ENCODE results near the gene CEPT1.
A peak's percentile ranks its signal among the peaks of the same experiment; 100 is the strongest.

Gene CEPT1

DNA sequence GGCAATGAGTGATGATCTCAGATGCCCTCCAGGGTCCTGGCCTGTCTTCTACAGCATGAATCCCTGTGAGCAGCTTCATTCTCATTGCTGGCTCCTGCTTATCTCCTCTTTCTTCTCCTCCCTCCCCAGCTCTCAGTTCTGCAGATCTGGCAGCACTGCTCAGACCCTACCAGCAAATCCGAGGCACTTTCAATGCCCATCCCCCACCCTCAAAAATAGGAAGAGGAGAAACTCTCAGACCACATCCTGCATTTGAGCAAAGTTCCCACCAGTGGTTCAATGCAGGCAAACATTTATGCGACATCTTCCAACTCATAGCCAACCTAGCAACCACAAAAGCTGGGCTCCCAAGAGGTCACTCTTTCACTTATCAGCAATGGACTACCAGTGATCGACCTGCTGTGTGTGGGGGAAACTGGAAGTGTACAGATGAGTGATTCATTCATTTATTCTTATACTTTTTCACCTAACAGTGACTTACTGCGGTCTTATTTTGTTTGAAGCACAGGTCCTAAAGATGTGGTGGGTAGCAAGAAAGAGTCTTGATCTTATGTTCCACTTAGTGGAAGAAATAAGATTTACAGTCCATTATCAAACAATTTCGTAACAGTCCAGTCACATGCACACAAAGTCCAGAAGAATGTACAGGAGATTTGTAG, 81.7 kb downstream of the CEPT1 start:
- no peaks in the 10 kb centered on the region for H3K79me2 ChIP-seq (ENCODE audit: control insufficient read depth, insufficient read depth, low read length, unreplicated experiment)
- H3K27ac ChIP-seq (ENCODE audit: low read depth, low read length) = no peak overlapping the region
- no peaks in the 10 kb centered on the region for H3K4me1 ChIP-seq (ENCODE audit: control insufficient read depth, insufficient read depth, low read length, unreplicated experiment)
- H3K36me3 ChIP-seq (ENCODE audit: insufficient read depth, low read length) = no peaks in the 10 kb centered on the region
- no peak overlapping the region for H3K4me3 ChIP-seq (ENCODE audit: low read depth, low read length)
- H2AFZ ChIP-seq (ENCODE audit: low read length, unreplicated experiment) = no peak overlapping the region
- peaks cover 8% of the 10 kb centered on the region; the same call in 1 of the 2 replicates for H3K27me3 ChIP-seq (ENCODE audit: insufficient read depth, low read length)

DNA sequence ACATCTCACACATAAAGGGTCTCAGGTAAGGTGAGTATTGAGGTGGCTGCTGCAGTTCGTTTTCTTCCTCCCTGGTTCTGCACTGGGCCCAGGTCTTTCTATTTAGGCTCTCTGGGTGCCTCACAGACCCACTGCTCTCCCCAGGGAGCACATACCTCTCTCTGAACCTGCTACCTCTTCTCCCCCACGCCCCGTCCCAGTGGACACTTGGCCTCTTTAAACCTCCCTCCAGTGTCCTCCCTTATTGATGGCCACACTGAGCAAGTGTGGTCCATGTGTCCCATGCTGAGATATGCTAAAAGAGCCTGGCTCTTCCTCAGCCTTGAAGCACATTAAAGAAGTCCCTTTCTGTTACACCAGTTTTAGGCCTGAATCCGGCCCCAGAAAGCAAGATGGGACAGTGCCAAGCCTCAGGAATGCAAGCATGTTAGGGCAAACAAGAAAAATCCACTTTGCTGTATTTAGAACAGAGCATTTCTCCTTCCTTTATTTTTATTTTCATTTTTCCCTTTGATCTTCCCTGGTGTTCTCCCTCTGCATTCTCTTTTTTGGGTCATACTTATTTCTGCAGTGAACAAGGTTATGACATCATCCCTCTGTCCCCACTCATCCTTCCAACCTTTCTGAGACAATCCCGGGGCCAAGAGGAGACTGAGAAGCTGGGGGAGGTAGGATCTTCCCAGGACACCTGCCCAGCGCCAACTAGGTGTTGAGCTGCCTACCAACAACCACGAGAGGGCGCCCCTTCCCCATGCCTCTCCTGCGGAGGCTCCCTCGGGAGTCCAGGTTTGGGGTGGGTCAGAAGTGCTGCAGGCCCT, 82.5 kb downstream of the CEPT1 start:
- peaks cover 8% of the 10 kb centered on the region; the same call in 1 of the 2 replicates for H3K27me3 ChIP-seq (ENCODE audit: insufficient read depth, low read length)

DNA sequence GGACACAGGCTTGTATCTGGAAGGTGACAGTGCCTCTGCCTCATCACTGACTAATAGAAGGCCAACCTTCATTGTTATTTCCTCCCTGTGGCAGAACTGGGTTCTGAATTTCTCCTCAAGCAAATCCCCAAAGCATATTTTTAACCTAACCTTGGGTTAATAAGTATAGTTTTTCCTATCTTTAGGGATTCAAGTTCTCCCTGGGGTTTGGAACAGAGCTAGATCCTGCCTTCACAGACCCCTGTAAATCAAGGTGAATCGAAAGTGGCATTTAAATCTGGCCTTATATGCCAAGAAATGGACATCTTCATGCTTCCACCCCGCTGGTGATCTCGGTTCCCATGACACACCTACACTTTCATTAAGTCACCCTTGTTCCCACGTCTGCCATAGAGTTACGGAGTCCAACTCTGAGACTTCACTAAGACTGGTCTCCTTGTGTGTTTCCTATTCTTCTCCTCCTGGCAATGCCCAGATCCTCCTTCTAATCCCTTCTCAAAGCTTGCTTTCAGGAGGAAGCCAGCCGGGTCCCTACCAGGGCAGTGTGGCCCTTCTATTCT, 83.2 kb downstream of the CEPT1 start:
- Histone ChIP-seq H3K4me3 (ENCODE audit: low read depth, low read length) (no peak overlapping the region), H3K27me3 (ENCODE audit: insufficient read depth, low read length) (peaks cover 5% of the 10 kb centered on the region; the same call in 1 of the 2 replicates), H3K4me1 (ENCODE audit: control insufficient read depth, insufficient read depth, low read length, unreplicated experiment) (peaks cover 11% of the 10 kb centered on the region), H3K27ac (ENCODE audit: low read depth, low read length) (no peak overlapping the region), H3K79me2 (ENCODE audit: control insufficient read depth, insufficient read depth, low read length, unreplicated experiment) (no peaks in the 10 kb centered on the region), H3K36me3 (ENCODE audit: insufficient read depth, low read length) (no peaks in the 10 kb centered on the region), H2AFZ (ENCODE audit: low read length, unreplicated experiment) (no peak overlapping the region)

More for the DNA sequence above, 82.5 kb downstream of the CEPT1 start:
- Histone ChIP-seq H2AFZ (ENCODE audit: low read length, unreplicated experiment) (no peak overlapping the region), H3K4me3 (ENCODE audit: low read depth, low read length) (no peak overlapping the region), H3K4me1 (ENCODE audit: control insufficient read depth, insufficient read depth, low read length, unreplicated experiment) (peaks cover 4% of the 10 kb centered on the region), H3K36me3 (ENCODE audit: insufficient read depth, low read length) (no peaks in the 10 kb centered on the region), H3K27ac (ENCODE audit: low read depth, low read length) (no peak overlapping the region), H3K79me2 (ENCODE audit: control insufficient read depth, insufficient read depth, low read length, unreplicated experiment) (no peaks in the 10 kb centered on the region)

DNA sequence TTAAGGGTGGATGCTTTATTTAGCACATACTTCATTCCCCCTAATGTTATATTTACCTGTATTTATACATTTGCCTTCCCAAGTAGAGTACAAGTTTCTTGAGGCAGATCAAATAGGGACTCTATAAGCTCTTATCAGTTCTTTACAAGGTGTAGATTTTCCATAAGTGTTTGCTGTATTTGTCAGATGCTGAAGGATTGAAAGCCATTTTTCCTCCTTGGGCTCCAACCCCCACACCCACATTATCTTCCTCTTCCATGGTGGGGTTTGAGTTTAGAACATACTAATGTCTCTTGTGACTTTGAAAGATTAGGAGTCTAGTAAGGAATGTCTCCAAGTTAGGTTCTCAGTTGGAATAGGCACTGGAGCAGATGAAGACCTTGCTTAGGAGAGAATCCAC, 85.1 kb downstream of the CEPT1 start:
- Histone ChIP-seq H3K36me3 (ENCODE audit: insufficient read depth, low read length) (no peaks in the 10 kb centered on the region), H3K4me3 (ENCODE audit: low read depth, low read length) (no peak overlapping the region), H3K79me2 (ENCODE audit: control insufficient read depth, insufficient read depth, low read length, unreplicated experiment) (no peaks in the 10 kb centered on the region), H3K27ac (ENCODE audit: low read depth, low read length) (no peak overlapping the region), H3K4me1 (ENCODE audit: control insufficient read depth, insufficient read depth, low read length, unreplicated experiment) (peaks cover 19% of the 10 kb centered on the region), H2AFZ (ENCODE audit: low read length, unreplicated experiment) (no peak overlapping the region), H3K27me3 (ENCODE audit: insufficient read depth, low read length) (peaks cover 5% of the 10 kb centered on the region; the same call in 1 of the 2 replicates)

DNA sequence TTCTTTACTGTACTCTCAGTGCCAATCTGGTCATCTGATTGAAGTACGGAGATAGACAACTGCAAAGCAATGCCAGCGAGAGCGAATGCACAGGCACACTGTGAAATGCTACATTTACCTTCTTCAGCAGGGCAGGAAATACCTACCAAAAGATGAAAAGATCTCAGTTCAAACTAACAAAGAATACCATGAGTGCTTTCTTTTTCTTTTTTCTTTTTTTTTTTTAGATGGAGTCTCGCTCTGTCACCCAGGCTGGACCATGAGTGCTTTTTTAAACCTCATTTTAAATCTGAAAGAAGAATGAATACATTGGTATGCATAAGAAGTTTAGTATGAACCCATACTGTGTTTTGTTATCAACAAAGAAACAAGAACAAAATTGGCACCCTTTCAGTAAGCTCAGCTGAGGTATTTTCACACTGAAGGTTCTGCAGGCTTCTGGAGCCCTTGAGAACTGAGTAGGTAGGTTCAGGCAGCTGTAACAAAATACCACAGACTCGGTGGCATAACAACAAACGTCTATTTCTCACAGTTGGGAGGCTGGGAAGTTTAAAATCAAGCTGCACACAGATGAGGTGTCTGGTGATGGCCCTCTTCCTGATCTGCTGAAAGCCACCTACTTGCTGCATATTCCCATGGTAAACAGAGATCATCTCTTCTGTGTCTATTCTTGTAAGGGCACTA, 85.8 kb downstream of the CEPT1 start:
- Histone ChIP-seq H3K79me2 (ENCODE audit: control insufficient read depth, insufficient read depth, low read length, unreplicated experiment) (no peaks in the 10 kb centered on the region), H3K4me3 (ENCODE audit: low read depth, low read length) (no peak overlapping the region), H3K27me3 (ENCODE audit: insufficient read depth, low read length) (no peaks in the 10 kb centered on the region), H3K36me3 (ENCODE audit: insufficient read depth, low read length) (no peaks in the 10 kb centered on the region), H2AFZ (ENCODE audit: low read length, unreplicated experiment) (no peak overlapping the region), H3K4me1 (ENCODE audit: control insufficient read depth, insufficient read depth, low read length, unreplicated experiment) (peaks cover 19% of the 10 kb centered on the region), H3K27ac (ENCODE audit: low read depth, low read length) (no peak overlapping the region)

DNA sequence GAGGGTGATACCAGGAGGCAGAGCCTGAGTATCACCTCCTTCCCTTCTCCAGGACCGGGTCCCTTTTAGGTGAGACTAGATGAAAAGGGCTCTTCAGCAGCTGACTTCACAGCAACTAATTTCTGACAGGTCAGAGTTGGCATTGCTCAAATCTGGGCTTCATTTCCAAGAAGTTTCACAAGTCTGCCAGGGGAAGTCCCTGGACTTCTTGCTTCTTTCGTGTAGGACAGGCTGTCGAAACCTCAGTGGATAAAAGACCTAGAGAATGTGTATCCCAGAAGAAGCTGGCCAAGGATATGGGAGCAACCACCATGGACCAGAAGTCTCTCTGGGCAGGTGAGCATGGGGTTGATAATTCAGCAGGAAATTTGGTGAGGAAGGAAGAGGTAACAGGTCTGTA, 87.4 kb downstream of the CEPT1 start, which contains the start of gene CHI3L2:
TSS of gene CHI3L2 (plus strand) at position 280 of the 400 bp plus-strand sequence. CDS start at position 297, 17 bp downstream.
- peak within 1 kb of the TSS; percentile 11 for H2AFZ ChIP-seq (ENCODE audit: low read length, unreplicated experiment)
- no peaks in the 10 kb centered on the region for H3K79me2 ChIP-seq (ENCODE audit: control insufficient read depth, insufficient read depth, low read length, unreplicated experiment)

DNA sequence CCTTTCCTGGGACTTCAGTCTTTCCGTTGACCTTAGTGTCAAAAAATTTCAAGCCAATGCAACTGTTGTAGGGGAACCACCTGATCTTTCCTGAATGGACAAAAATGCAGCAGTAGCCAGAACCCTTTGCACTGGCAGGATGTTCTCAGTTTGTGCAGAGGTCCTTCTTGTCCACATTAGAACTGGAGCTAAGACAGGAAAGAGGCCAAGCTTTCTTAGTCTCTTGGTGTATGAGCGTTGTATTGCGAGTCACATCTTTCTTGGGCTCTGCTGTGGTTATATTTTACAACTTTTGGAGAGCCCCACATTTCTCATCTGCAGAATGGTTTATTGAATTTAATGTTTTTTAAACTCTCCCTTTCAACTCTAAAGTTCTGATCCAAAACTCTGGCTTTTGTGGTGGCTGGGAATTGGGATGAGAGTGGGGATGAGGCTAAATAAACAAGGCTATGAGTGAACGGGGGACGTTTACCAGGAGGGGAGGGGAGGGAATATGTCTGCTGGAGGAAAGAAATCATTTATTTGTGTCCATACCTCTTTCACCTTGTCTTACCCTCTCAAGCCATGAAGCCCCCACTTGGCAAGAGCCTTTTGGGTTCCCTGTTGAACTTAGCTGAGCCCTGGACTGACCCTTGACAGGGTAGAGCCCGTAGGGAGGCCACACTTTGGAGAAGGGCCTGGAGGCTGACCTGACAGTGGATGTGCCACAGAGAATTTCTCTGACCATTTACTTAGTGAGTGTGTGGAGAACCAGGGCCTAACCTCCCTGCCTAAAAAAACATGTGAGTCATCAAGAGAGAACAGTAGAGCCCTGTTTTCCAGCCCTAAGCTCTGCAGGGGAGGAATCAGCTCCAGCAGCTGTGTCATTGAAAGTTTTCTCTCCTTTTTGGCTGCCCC, 88.1 kb downstream of the CEPT1 start:
- Histone ChIP-seq H3K79me2 (ENCODE audit: control insufficient read depth, insufficient read depth, low read length, unreplicated experiment) (no peaks in the 10 kb centered on the region), H3K27ac (ENCODE audit: low read depth, low read length) (peak overlapping the region; percentile 25), H3K36me3 (ENCODE audit: insufficient read depth, low read length) (no peaks in the 10 kb centered on the region), H3K27me3 (ENCODE audit: insufficient read depth, low read length) (no peaks in the 10 kb centered on the region), H3K4me1 (ENCODE audit: control insufficient read depth, insufficient read depth, low read length, unreplicated experiment) (peaks cover 19% of the 10 kb centered on the region), H2AFZ (ENCODE audit: low read length, unreplicated experiment) (peak overlapping the region; percentile 11), H3K4me3 (ENCODE audit: low read depth, low read length) (no peak overlapping the region; the same call in 1 of the 2 replicates)

More for the DNA sequence above, 87.4 kb downstream of the CEPT1 start, which contains the start of gene CHI3L2:
- H3K4me3 ChIP-seq (ENCODE audit: low read depth, low read length) = no peak within 1 kb of the TSS; the same call in 1 of the 2 replicates
- H3K27ac ChIP-seq (ENCODE audit: low read depth, low read length) = peak within 1 kb of the TSS; percentile 25
- no peaks in the 10 kb centered on the region for H3K27me3 ChIP-seq (ENCODE audit: insufficient read depth, low read length)
- H3K36me3 ChIP-seq (ENCODE audit: insufficient read depth, low read length) = no peaks in the 10 kb centered on the region
- H3K4me1 ChIP-seq (ENCODE audit: control insufficient read depth, insufficient read depth, low read length, unreplicated experiment) = peaks cover 19% of the 10 kb centered on the region

DNA sequence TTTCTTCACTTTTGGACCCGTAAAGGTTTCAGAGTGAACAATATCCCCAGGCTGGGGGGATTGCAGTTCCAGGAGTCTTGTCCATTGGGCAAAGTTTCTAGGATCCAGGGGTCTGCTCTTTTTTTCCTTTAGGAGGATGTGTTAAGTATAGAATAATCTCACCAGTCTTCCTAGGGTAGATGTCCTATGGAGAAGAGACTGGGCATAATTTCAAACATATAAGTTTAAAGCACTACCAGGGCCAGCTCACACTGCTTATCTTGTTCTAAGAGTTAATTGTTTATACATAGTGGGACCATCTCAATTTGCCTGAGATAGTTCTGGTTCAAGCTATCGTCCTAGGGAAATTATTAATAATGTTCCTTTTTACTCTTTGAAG, 88.7 kb downstream of the CEPT1 start:
- H3K79me2 ChIP-seq (ENCODE audit: control insufficient read depth, insufficient read depth, low read length, unreplicated experiment) = no peaks in the 10 kb centered on the region
- peak overlapping the region; percentile 25 for H3K27ac ChIP-seq (ENCODE audit: low read depth, low read length)
- H3K36me3 ChIP-seq (ENCODE audit: insufficient read depth, low read length) = no peaks in the 10 kb centered on the region
- peak overlapping the region; percentile 11 for H2AFZ ChIP-seq (ENCODE audit: low read length, unreplicated experiment)
- H3K27me3 ChIP-seq (ENCODE audit: insufficient read depth, low read length) = no peaks in the 10 kb centered on the region
- H3K4me1 ChIP-seq (ENCODE audit: control insufficient read depth, insufficient read depth, low read length, unreplicated experiment) = peaks cover 19% of the 10 kb centered on the region
- H3K4me3 ChIP-seq (ENCODE audit: low read depth, low read length) = no peak overlapping the region

DNA sequence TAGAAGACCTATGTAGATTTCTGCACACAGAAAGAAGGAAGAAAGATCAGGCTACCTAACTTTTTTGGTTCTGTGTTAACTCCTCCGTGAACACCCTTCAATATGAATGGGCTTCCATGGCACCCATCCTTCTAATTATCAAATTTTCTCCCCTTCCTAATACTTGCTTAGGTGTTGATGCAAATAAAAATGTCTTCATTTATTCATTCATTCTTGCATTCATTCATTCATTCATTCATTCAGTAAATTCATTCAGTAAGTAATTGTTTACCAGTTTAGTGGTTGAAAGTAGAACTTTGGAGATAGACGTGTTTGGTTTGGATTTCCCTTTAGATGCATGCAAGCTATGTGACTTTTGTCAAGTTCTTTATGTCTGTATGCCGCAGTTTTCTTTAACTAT, 92.1 kb downstream of the CEPT1 start:
- Histone ChIP-seq H2AFZ (ENCODE audit: low read length, unreplicated experiment) (no peak overlapping the region), H3K4me3 (ENCODE audit: low read depth, low read length) (no peak overlapping the region), H3K27ac (ENCODE audit: low read depth, low read length) (no peak overlapping the region), H3K79me2 (ENCODE audit: control insufficient read depth, insufficient read depth, low read length, unreplicated experiment) (no peaks in the 10 kb centered on the region), H3K27me3 (ENCODE audit: insufficient read depth, low read length) (no peaks in the 10 kb centered on the region; the same call in 1 of the 2 replicates), H3K36me3 (ENCODE audit: insufficient read depth, low read length) (no peaks in the 10 kb centered on the region), H3K4me1 (ENCODE audit: control insufficient read depth, insufficient read depth, low read length, unreplicated experiment) (peaks cover 28% of the 10 kb centered on the region)

Measured in ACC112 (cell line).